DOHH2 (cell line): ENCODE data around the gene N4BP2L2.

Experiments
- H3F3A ChIP-seq: fragments of 200-600 bp; sonication (generic), shearing (Covaris generic); 2 replicates; pipeline ENCODE4 v1.6.0; 2016; ENCODE audit warnings: antibody characterized with exemption, mild to moderate bottlenecking; ENCODE audit not compliant: control insufficient read depth, insufficient read depth
- H3K27ac ChIP-seq: fragments of 200-600 bp; sonication (generic); 2 replicates; pipeline ENCODE4 v1.5.1; 2014; ENCODE audit warnings: low read depth, mild to moderate bottlenecking, low read length, moderate library complexity
- H3K27me3 ChIP-seq: fragments of 200-600 bp; sonication (generic); 2 replicates; pipeline ENCODE4 v1.6.1; 2014; ENCODE audit warnings: mild to moderate bottlenecking, low read length, mixed read lengths; ENCODE audit not compliant: control insufficient read depth
- H3K36me3 ChIP-seq: fragments of 200-600 bp; sonication (generic); 2 replicates; pipeline ENCODE4 v1.6.1; 2014; ENCODE audit warnings: mild to moderate bottlenecking, low read length, moderate library complexity, mixed read lengths; ENCODE audit not compliant: control insufficient read depth
- H3K4me1 ChIP-seq: fragments of 200-600 bp; sonication (generic); 2 replicates; pipeline ENCODE4 v1.6.1; 2014; ENCODE audit warnings: mild to moderate bottlenecking, low read length, mixed read lengths; ENCODE audit not compliant: control insufficient read depth
- H3K4me2 ChIP-seq: fragments of 200-600 bp; sonication (generic); 2 replicates; pipeline ENCODE4 v1.6.0; 2014; ENCODE audit warnings: mild to moderate bottlenecking, low read length, moderate library complexity
- H3K4me3 ChIP-seq: fragments of 200-600 bp; sonication (generic); 2 replicates; pipeline ENCODE4 v1.5.1; 2014; ENCODE audit warnings: mild to moderate bottlenecking, low read length, mixed read lengths
- H3K79me2 ChIP-seq: fragments of 200-600 bp; sonication (generic); 2 replicates; pipeline ENCODE4 v1.6.1; 2014; ENCODE audit warnings: mild to moderate bottlenecking, low read length, mixed read lengths; ENCODE audit not compliant: control insufficient read depth
- H3K9me2 ChIP-seq: fragments of 200-600 bp; sonication (generic); replicated peaks from 2 replicates; pipeline ENCODE4 v1.6.1; 2014; ENCODE audit warnings: mild to moderate bottlenecking, low read length, mixed read lengths; ENCODE audit not compliant: control insufficient read depth
- H3K9me3 ChIP-seq: fragments of 200-600 bp; sonication (generic); 2 replicates; pipeline ENCODE4 v1.6.1; 2014; ENCODE audit warnings: antibody characterized with exemption, low read length, mixed read lengths; ENCODE audit not compliant: control insufficient read depth, insufficient read depth
- H4K20me1 ChIP-seq: fragments of 200-600 bp; sonication (generic); 2 replicates; pipeline ENCODE4 v1.6.0; 2014; ENCODE audit warnings: low read depth, mild to moderate bottlenecking, antibody characterized with exemption, low read length, moderate library complexity; ENCODE audit not compliant: control insufficient read depth, insufficient read depth
- CTCF ChIP-seq: fragments of 200-600 bp; sonication (generic); IDR thresholded peaks from one replicate; pipeline ENCODE4 v1.5.1; 2014; ENCODE audit warnings: antibody characterized with exemption, mild to moderate bottlenecking, low read depth, low read length; ENCODE audit not compliant: poor library complexity, severe bottlenecking
- EZH2phosphoT487 ChIP-seq: fragments of 200-600 bp; sonication (generic); IDR thresholded peaks from 2 replicates; pipeline ENCODE4 v1.6.1; 2017; ENCODE audit warnings: borderline replicate concordance, mild to moderate bottlenecking, antibody characterized with exemption, low read length, moderate library complexity, mixed read lengths

Gene N4BP2L2

DNA sequence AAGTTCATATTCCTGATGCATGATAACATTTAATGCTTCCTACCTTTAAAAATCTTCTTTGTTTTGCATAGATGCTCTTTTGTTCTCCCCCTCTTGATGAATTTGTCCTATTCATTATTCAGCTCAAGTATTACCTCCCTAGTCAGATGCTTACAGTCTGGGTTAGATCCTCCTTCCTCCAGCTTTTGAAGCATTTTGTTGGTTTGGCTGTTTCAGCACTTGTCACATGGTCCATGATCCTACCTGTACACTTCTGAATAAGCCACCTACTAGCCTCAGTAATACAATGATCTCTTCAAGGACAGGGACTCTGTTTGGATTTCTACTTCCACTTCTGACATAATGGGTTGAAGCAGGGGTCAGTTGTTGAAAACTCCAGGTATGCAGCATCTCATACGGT lies 148.1 kb downstream of the N4BP2L2 start:
- no peaks in the 10 kb centered on the region for H3F3A ChIP-seq
- no peaks in the 10 kb centered on the region for H3K27me3 ChIP-seq
- no peaks in the 10 kb centered on the region for H3K79me2 ChIP-seq
- no peaks in the 10 kb centered on the region for H4K20me1 ChIP-seq
- peaks cover 55% of the 10 kb centered on the region for H3K36me3 ChIP-seq
- H3K27ac ChIP-seq = no peak overlapping the region
- TF ChIP-seq EZH2phosphoT487 = no peak
- no peak for TF ChIP-seq CTCF
- no peak overlapping the region for H3K4me2 ChIP-seq
- no peak overlapping the region for H3K4me3 ChIP-seq
- H3K9me2 ChIP-seq = no peaks in the 10 kb centered on the region
- no peaks in the 10 kb centered on the region for H3K4me1 ChIP-seq
- no peaks in the 10 kb centered on the region for H3K9me3 ChIP-seq

DNA sequence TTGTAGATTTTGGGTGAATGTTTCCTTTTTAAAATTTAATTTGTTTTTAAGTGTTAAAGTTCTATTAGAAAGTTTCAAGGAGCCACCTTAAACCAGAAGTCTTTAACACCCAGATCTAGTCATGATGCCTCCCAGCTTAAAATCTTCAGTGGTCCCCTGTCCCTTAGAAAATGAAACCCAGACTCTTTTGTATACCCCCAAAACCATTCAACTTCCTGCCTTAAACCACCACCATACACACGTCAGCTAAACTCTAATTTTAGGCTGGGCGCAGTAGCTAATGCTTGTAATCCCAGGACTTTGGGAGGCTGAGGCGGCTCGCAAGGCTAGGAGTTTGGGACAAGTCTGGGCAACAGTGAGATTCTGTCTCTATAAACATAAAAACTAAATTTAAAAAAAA lies 148.5 kb downstream of the N4BP2L2 start:
- Histone ChIP-seq H3K4me2 (no peak overlapping the region), H3K27ac (no peak overlapping the region), H3K9me2 (no peaks in the 10 kb centered on the region)

GRCh38 chr13:32385410-32385809 lies 153.2 kb downstream of the N4BP2L2 start:
- no peaks in the 10 kb centered on the region for H3K9me2 ChIP-seq
- H3F3A ChIP-seq = no peaks in the 10 kb centered on the region
- TF ChIP-seq CTCF = no peak
- no peak for TF ChIP-seq EZH2phosphoT487
- peaks cover 72% of the 10 kb centered on the region for H3K36me3 ChIP-seq
- H3K79me2 ChIP-seq = no peaks in the 10 kb centered on the region
- H3K4me3 ChIP-seq = no peak overlapping the region
- no peaks in the 10 kb centered on the region for H3K27me3 ChIP-seq
- no peak overlapping the region for H3K4me2 ChIP-seq
- H3K9me3 ChIP-seq = no peaks in the 10 kb centered on the region
- H4K20me1 ChIP-seq = no peaks in the 10 kb centered on the region
- no peak overlapping the region for H3K27ac ChIP-seq
- H3K4me1 ChIP-seq = no peaks in the 10 kb centered on the region

More for the DNA sequence above, 148.5 kb downstream of the N4BP2L2 start:
- Histone ChIP-seq H3K79me2 (no peaks in the 10 kb centered on the region), H3F3A (no peaks in the 10 kb centered on the region), H3K27me3 (no peaks in the 10 kb centered on the region), H3K4me1 (no peaks in the 10 kb centered on the region), H3K36me3 (peaks cover 59% of the 10 kb centered on the region), H4K20me1 (no peaks in the 10 kb centered on the region), H3K4me3 (no peak overlapping the region), H3K9me3 (no peaks in the 10 kb centered on the region)
- TF ChIP-seq CTCF (no peak), EZH2phosphoT487 (no peak)

DNA sequence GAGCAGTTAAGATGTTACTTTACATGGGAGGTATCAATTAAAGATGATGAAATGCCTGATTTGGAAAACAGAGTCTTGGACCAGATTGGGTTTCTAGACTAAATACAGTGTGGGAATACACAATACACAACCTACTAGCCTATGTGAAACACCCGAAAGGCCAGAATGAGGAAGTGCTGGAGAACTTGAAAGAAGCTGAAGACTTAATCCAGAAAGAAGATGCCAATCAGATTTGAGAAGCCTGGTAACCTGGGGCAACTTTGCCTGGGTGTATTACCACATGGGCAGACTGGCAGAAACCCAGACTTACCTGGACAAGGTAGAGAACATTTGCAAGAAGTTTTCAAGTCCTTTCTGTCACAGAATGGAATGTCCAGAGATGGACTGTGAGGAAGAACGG lies 153.9 kb downstream of the N4BP2L2 start:
- Histone ChIP-seq H3K4me1 (no peaks in the 10 kb centered on the region), H3K79me2 (no peaks in the 10 kb centered on the region), H4K20me1 (no peaks in the 10 kb centered on the region), H3F3A (no peaks in the 10 kb centered on the region), H3K27ac (no peak overlapping the region), H3K4me2 (no peak overlapping the region), H3K4me3 (no peak overlapping the region), H3K36me3 (peaks cover 77% of the 10 kb centered on the region), H3K9me2 (no peaks in the 10 kb centered on the region), H3K27me3 (no peaks in the 10 kb centered on the region), H3K9me3 (no peaks in the 10 kb centered on the region)
- no peak for TF ChIP-seq CTCF
- no peak for TF ChIP-seq EZH2phosphoT487
